GM12878 (cell line): ENCODE data around the gene ABCC1. TPM values are rescaled to one million over a fixed set of nuclear protein-coding genes. Genes with fewer than 3 reads are reported as not detected.

Experiments used
- BCLAF1 ChIP-seq: fragments of 450-650 bp; IDR thresholded peaks from 2 replicates; pipeline ENCODE4 v1.6.1; 2017; ENCODE audit warnings: antibody characterized with exemption, mild to moderate bottlenecking, moderate library complexity
- CBX3 ChIP-seq: fragments of 200-600 bp; sonication (generic); IDR thresholded peaks from 2 replicates; pipeline ENCODE4 v1.6.1; 2016; ENCODE audit warnings: low read depth, borderline replicate concordance
- CHD1 ChIP-seq: IDR thresholded peaks from 2 replicates; pipeline ENCODE4 v1.6.1; 2012; ENCODE audit warnings: low read depth, low read length, improper control_type of control experiment
- CREB1 ChIP-seq: IDR thresholded peaks from 2 replicates; pipeline ENCODE4 v1.6.1; 2012; ENCODE audit warnings: low read depth, mild to moderate bottlenecking, inconsistent platforms
- EED ChIP-seq: sonication (generic); IDR thresholded peaks from 2 replicates; pipeline ENCODE4 v1.6.1; 2016; ENCODE audit warnings: antibody characterized with exemption, low read depth
- GABPA ChIP-seq: IDR thresholded peaks from 2 replicates; pipeline ENCODE4 v1.6.1; 2014; ENCODE audit warnings: antibody characterized with exemption, low read depth, mild to moderate bottlenecking, inconsistent platforms
- HDAC2 ChIP-seq: fragments of 200-600 bp; sonication (generic); IDR thresholded peaks from 2 replicates; pipeline ENCODE4 v1.6.1; 2017
- IKZF1 ChIP-seq: fragments of 450-650 bp; conservative IDR thresholded peaks from 2 replicates; pipeline ENCODE4 v1.6.1; 2017; ENCODE audit warnings: antibody characterized with exemption, mild to moderate bottlenecking
- IRF3 ChIP-seq: fragments of 450-650 bp; IDR thresholded peaks from 2 replicates; pipeline ENCODE4 v1.6.1; 2014; ENCODE audit warnings: mild to moderate bottlenecking
- IRF5 ChIP-seq: fragments of 450-650 bp; IDR thresholded peaks from 2 replicates; pipeline ENCODE4 v1.6.1; 2017; ENCODE audit warnings: borderline replicate concordance
- KDM1A ChIP-seq: fragments of 200-600 bp; sonication (generic); IDR thresholded peaks from 2 replicates; pipeline ENCODE4 v1.6.1; 2016; ENCODE audit warnings: borderline replicate concordance
- MTA2 ChIP-seq: fragments of 450-650 bp; IDR thresholded peaks from 2 replicates; pipeline ENCODE4 v1.6.1; 2016; ENCODE audit warnings: low read depth, mild to moderate bottlenecking, moderate library complexity
- NBN ChIP-seq: fragments of 450-650 bp; IDR thresholded peaks from 2 replicates; pipeline ENCODE4 v1.6.1; 2016
- NFIC ChIP-seq: IDR thresholded peaks from 2 replicates; pipeline ENCODE4 v1.6.1; 2012; ENCODE audit warnings: low read depth, mild to moderate bottlenecking, inconsistent platforms, low read length, moderate library complexity
- PRDM15 ChIP-seq: fragments of 450-650 bp; formaldehyde crosslinking; IDR thresholded peaks from 2 replicates; pipeline ENCODE4 v1.4.0; 2020; ENCODE audit warnings: mild to moderate bottlenecking, moderate library complexity
- SMARCA5 ChIP-seq: fragments of 450-650 bp; IDR thresholded peaks from 2 replicates; pipeline ENCODE4 v1.6.1; 2017; ENCODE audit warnings: mild to moderate bottlenecking
- SPI1 ChIP-seq: IDR thresholded peaks from 2 replicates; pipeline ENCODE4 v1.6.1; 2011; ENCODE audit warnings: low read depth, mild to moderate bottlenecking, low read length, moderate library complexity, borderline replicate concordance; ENCODE audit not compliant: insufficient read depth
- STAT3 ChIP-seq: IDR thresholded peaks from 2 replicates; pipeline ENCODE4 v1.6.1; 2011; ENCODE audit warnings: low read depth, low read length, improper control_type of control experiment
- ZNF687 ChIP-seq: fragments of 450-650 bp; IDR thresholded peaks from 2 replicates; pipeline ENCODE4 v1.6.1; 2017; ENCODE audit warnings: mild to moderate bottlenecking, moderate library complexity
- polyA plus RNA-seq, 11 experiments: library from polyadenylated mRNA; depleted of rRNA in 4 of 11; unstranded in 6 of 11; stranded (reverse) in 5 of 11; fragments of >200 nt; fragmentation: Nextera tagmentation in 4 of 11; fragmentation: Illumina TruSeq in 1 of 11; extraction: Ambion mirVana in 4 of 11; extraction: Trizol in 1 of 11; gene quantifications; 1 replicate in 1 of 11; 2 replicates in 10 of 11; pipeline versions ENCODE4 v1.2.1 to v1.2.3, GENCODE V29; 2011 to 2016; ENCODE audit warnings: inconsistent platforms in 2 of 11, missing spikeins in 2 of 11, low read depth in 1 of 11
- total RNA-seq, 4 experiments: library from RNA; depleted of rRNA in 3 of 4; stranded (reverse); fragments of >200 nt in 3 of 4; fragmentation: Illumina TruSeq in 1 of 4; extraction: Trizol in 1 of 4; gene quantifications; 2 replicates each; pipeline versions ENCODE4 v1.2.1 to v1.2.3, GENCODE V29; 2013 to 2021

ABCC1 gene
- total and polyA plus RNA-seq, 10 of the 15 experiments (the other 5 are each of a cell fraction or from before 2014, with no cell fraction given) = 3.2 to 44.6 (median 14.5) TPM

GRCh38 chr16:15961060-15961511 is 11.7 kb downstream of the ABCC1 start (continued):
- TF ChIP-seq PRDM15 (CRISPR knock-in tag) (no peak), GABPA (no peak), ZNF687 (no peak), SPI1 (no peak), KDM1A (no peak), IRF5 (no peak), CREB1 (0 out of 2 replicates have a peak, but pooled peaks have one; percentile 46), NFIC (peak; percentile 77; the same call in 1 of the 2 replicates), EED (0 out of 2 replicates have a peak, but pooled peaks have one; percentile 22), IRF3 (no peak), IKZF1 (no peak; the same call in 1 of the 2 replicates), NBN (0 out of 2 replicates have a peak, but pooled peaks have one; percentile 27), MTA2 (0 out of 2 replicates have a peak, but pooled peaks have one; percentile 19), STAT3 (no peak), SMARCA5 (no peak; the same call in 1 of the 2 replicates), BCLAF1 (no peak), CHD1 (no peak), CBX3 (no peak), HDAC2 (no peak)
